Esophagus (tissue), 2 donors: ENCODE data around the gene KRTAP10-9. TPM values are rescaled to one million over a fixed set of nuclear protein-coding genes. Genes with fewer than 3 reads are reported as not detected.
"Not testable (repeated sequence)": the region's sequence is repeated elsewhere in the genome, so short reads cannot be mapped to it uniquely, and the experiment has no call there.

Experiments used
- H3K27ac ChIP-seq, 2 donors: one replicate each; pipeline ENCODE4 v1.5.1; 2013; ENCODE audit warnings: low read depth in 2 of 2, mild to moderate bottlenecking in 2 of 2, inconsistent platforms in 1 of 2, low read length in 1 of 2, moderate library complexity in 1 of 2
- H3K27me3 ChIP-seq, 2 donors: one replicate each; pipeline ENCODE4 v1.6.1; 2013; ENCODE audit warnings: low read length in 2 of 2, control low read depth in 1 of 2, mild to moderate bottlenecking in 1 of 2; ENCODE audit not compliant: insufficient read depth in 2 of 2, control insufficient read depth in 1 of 2
- H3K36me3 ChIP-seq, 2 donors: one replicate each; pipeline ENCODE4 v1.6.1; 2013; ENCODE audit warnings: low read length in 1 of 2; ENCODE audit not compliant: control insufficient read depth in 2 of 2, insufficient read depth in 2 of 2
- H3K4me1 ChIP-seq, 2 donors: one replicate each; pipeline ENCODE4 v1.6.1; 2013; ENCODE audit warnings: low read length in 1 of 2; ENCODE audit not compliant: control insufficient read depth in 2 of 2, insufficient read depth in 2 of 2
- H3K4me3 ChIP-seq, 2 donors: one replicate each; pipeline ENCODE4 v1.5.1; 2013; ENCODE audit warnings: low read length in 2 of 2, mild to moderate bottlenecking in 2 of 2, low read depth in 1 of 2, moderate library complexity in 1 of 2
- H3K9me3 ChIP-seq, 2 donors: one replicate each; pipeline ENCODE4 v1.6.1; 2013; ENCODE audit warnings: mild to moderate bottlenecking in 2 of 2, low read depth in 1 of 2, low read length in 1 of 2, moderate library complexity in 1 of 2; ENCODE audit not compliant: control insufficient read depth in 2 of 2, insufficient read depth in 1 of 2
- WGBS, 2 donors: extraction: QIAGEN DNeasy Blood & Tissue Kit; methylation state at CpG; one replicate each; pipeline ENCODE4 v1.1.7; 2013; 5-methylcytosine and 5-hydroxymethylcytosine counted together
- polyA plus RNA-seq, 2 donors: library from polyadenylated mRNA; stranded (reverse); fragments of 200-250 nt; gene quantifications; one replicate each; pipeline ENCODE4 v1.2.3, GENCODE V29; 2013
- donor health status: healthy with polysubstance abuse.
- donor health status: Bipolar disorder and iron deficiency.

Gene KRTAP10-9
- polyA plus RNA-seq, 2 donors, result not detected

GRCh38 chr21:44585892-44586291 lies 41.0 kb upstream of the KRTAP10-9 start:
- Histone ChIP-seq H3K27me3 (peaks cover 0 to 6% of the 10 kb centered on the region in 2 donors), H3K27ac (no peak overlapping the region), H3K4me3 (no peak overlapping the region), H3K4me1 (no peaks in the 10 kb centered on the region), H3K36me3 (no peaks in the 10 kb centered on the region), H3K9me3 (peaks cover 0 to 12% of the 10 kb centered on the region in 2 donors)
- 70 to 76% methylated on average over 3 of the region's 3 CpGs for WGBS, 2 donors

- Histone ChIP-seq H3K9me3 (peaks cover 0 to 5% of the 10 kb centered on the region in 2 donors), H3K4me3 (no peak overlapping the region), H3K27ac (no peak overlapping the region), H3K36me3 (no peaks in the 10 kb centered on the region), H3K4me1 (peaks cover 0 to 9% of the 10 kb centered on the region in 2 donors), H3K27me3 (peaks cover 0 to 6% of the 10 kb centered on the region in 2 donors)
- WGBS, 2 donors, result 92 to 95% methylated on average over 2 of the region's 2 CpGs
These were observed 37.8 kb upstream of the KRTAP10-9 start for GRCh38 chr21:44589094-44589493.

- H3K27me3 ChIP-seq, result peaks cover 0 to 6% of the 10 kb centered on the region in 2 donors
- no peak overlapping the region for H3K27ac ChIP-seq
- H3K4me3 ChIP-seq, result no peak overlapping the region
- no peaks in the 10 kb centered on the region for H3K36me3 ChIP-seq
- H3K9me3 ChIP-seq, result peaks cover 0 to 5% of the 10 kb centered on the region in 2 donors
- H3K4me1 ChIP-seq, result peaks cover 0 to 9% of the 10 kb centered on the region in 2 donors
- WGBS, 2 donors, result 77 to 80% methylated on average over 24 of the region's 24 CpGs
These were observed 37.1 kb upstream of the KRTAP10-9 start for GRCh38 chr21:44589586-44590305.

- Histone ChIP-seq H3K27ac (no peak overlapping the region), H3K4me1 (peaks cover 0 to 9% of the 10 kb centered on the region in 2 donors), H3K9me3 (peaks cover 0 to 4% of the 10 kb centered on the region in 2 donors), H3K36me3 (no peaks in the 10 kb centered on the region), H3K4me3 (no peak overlapping the region), H3K27me3 (peaks cover 0 to 2% of the 10 kb centered on the region in 2 donors)
- 74 to 79% methylated on average over 10 of the region's 10 CpGs for WGBS, 2 donors
These were observed 36.6 kb upstream of the KRTAP10-9 start for GRCh38 chr21:44590311-44590721.

- H3K27ac ChIP-seq, H3K9me3 ChIP-seq, H3K36me3 ChIP-seq, H3K27me3 ChIP-seq, H3K4me3 ChIP-seq, H3K4me1 ChIP-seq: not testable (repeated sequence)
- 46 to 50% methylated on average over 17 to 18 of the region's 19 CpGs for WGBS, 2 donors
These were observed 35.7 kb upstream of the KRTAP10-9 start for GRCh38 chr21:44590897-44591800.

- H3K9me3 ChIP-seq, H3K4me1 ChIP-seq, H3K4me3 ChIP-seq, H3K36me3 ChIP-seq, H3K27me3 ChIP-seq, H3K27ac ChIP-seq: not testable (repeated sequence)
- 22 to 30% methylated on average over 2 to 4 of the region's 4 CpGs for WGBS, 2 donors
These were observed 35.1 kb upstream of the KRTAP10-9 start for GRCh38 chr21:44591801-44592130.

- Histone ChIP-seq H3K27me3 (no peaks in the 10 kb centered on the region), H3K4me1 (peaks cover 0 to 9% of the 10 kb centered on the region in 2 donors), H3K9me3 (no peaks in the 10 kb centered on the region), H3K36me3 (no peaks in the 10 kb centered on the region), H3K4me3 (no peak within 1 kb of the TSS), H3K27ac (no peak within 1 kb of the TSS)
- 53 to 60% methylated on average over 31 to 33 of the region's 33 CpGs for WGBS, 2 donors
These were observed 34.2 kb upstream of the KRTAP10-9 start, which contains the start of gene KRTAP10-6 for GRCh38 chr21:44592446-44593311. TSS of gene KRTAP10-6 (minus strand) at chr21:44592505. CDS start at chr21:44592484, 21 bp downstream.

- Histone ChIP-seq H3K4me3 (no peak overlapping the region), H3K4me1 (peaks cover 0 to 9% of the 10 kb centered on the region in 2 donors), H3K9me3 (no peaks in the 10 kb centered on the region), H3K27me3 (no peaks in the 10 kb centered on the region), H3K27ac (no peak overlapping the region), H3K36me3 (no peaks in the 10 kb centered on the region)
- 58 to 64% methylated on average over 20 of the region's 20 CpGs for WGBS, 2 donors
These were observed 33.1 kb upstream of the KRTAP10-9 start for GRCh38 chr21:44593598-44594405.
